ENCODE results near the gene MORN5. TPM values are rescaled to one million over a fixed set of nuclear protein-coding genes. Genes with fewer than 3 reads are reported as not detected.

The MORN5 gene
- total RNA-seq, 1 donor from 2014 or later = 2.1 TPM

- H3K4me3 Mint-ChIP-seq = no peak overlapping the region
- H3K4me1 Mint-ChIP-seq (ENCODE audit: unreplicated experiment) = peaks cover 7% of the 10 kb centered on the region
- no peak for TF ChIP-seq CTCF (conservative IDR thresholded peaks at IDR 0.05)
- no peak overlapping the region for H3K27ac Mint-ChIP-seq
- DNase-seq (ENCODE audit: extremely low spot score, unreplicated experiment) = no peak
- H3K9me3 Mint-ChIP-seq = no peaks in the 10 kb centered on the region
- H3K27me3 Mint-ChIP-seq = peaks cover 8% of the 10 kb centered on the region
- no peaks in the 10 kb centered on the region for H3K36me3 Mint-ChIP-seq
Observed at GRCh38 chr9:122201641-122202040, 41.9 kb downstream of the MORN5 start.

- Mint-ChIP-seq H3K4me1 (ENCODE audit: unreplicated experiment) (peaks cover 9% of the 10 kb centered on the region), H3K9me3 (no peaks in the 10 kb centered on the region), H3K27ac (no peak overlapping the region), H3K36me3 (no peaks in the 10 kb centered on the region), H3K4me3 (no peak overlapping the region), H3K27me3 (peaks cover 13% of the 10 kb centered on the region)
- DNase-seq (ENCODE audit: extremely low spot score, unreplicated experiment) = no peak
- TF ChIP-seq CTCF (conservative IDR thresholded peaks at IDR 0.05) = no peak
Observed at GRCh38 chr9:122202111-122202510, 42.4 kb downstream of the MORN5 start.

GRCh38 chr9:122204055-122204454 is 44.3 kb downstream of the MORN5 start:
- no peak for TF ChIP-seq CTCF (conservative IDR thresholded peaks at IDR 0.05)
- no peak for DNase-seq (ENCODE audit: extremely low spot score, unreplicated experiment)
- peaks cover 7% of the 10 kb centered on the region for H3K4me1 Mint-ChIP-seq (ENCODE audit: unreplicated experiment)
- no peak overlapping the region for H3K4me3 Mint-ChIP-seq
- no peak overlapping the region for H3K27ac Mint-ChIP-seq
- H3K27me3 Mint-ChIP-seq = peaks cover 29% of the 10 kb centered on the region
- H3K36me3 Mint-ChIP-seq = no peaks in the 10 kb centered on the region
- H3K9me3 Mint-ChIP-seq = no peaks in the 10 kb centered on the region

DNA sequence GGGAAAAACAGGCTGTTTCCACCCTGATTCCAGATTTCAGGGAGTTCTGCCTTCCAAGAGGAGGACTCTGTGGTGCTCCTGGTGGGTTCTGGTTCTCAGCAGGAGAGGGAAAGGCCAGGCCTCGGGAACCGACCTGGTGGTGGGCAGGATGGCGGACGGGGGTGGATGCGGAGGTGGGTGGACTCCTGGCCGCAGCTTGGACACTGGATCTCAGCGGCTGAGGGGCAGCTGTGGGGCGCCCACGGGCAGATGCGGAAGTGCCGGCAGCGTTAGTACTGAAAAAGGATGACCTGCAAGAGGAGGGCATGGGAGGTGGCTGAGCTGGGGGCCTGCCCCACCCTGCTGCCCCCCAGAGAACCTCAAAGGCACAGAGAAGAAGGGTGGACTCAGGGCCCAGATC is 44.8 kb downstream of the MORN5 start:
- Mint-ChIP-seq H3K4me3 (no peak overlapping the region), H3K27ac (no peak overlapping the region), H3K4me1 (ENCODE audit: unreplicated experiment) (peaks cover 7% of the 10 kb centered on the region), H3K27me3 (peaks cover 31% of the 10 kb centered on the region), H3K9me3 (no peaks in the 10 kb centered on the region), H3K36me3 (no peaks in the 10 kb centered on the region)
- no peak for TF ChIP-seq CTCF (conservative IDR thresholded peaks at IDR 0.05)
- no peak for DNase-seq (ENCODE audit: extremely low spot score, unreplicated experiment)

DNA sequence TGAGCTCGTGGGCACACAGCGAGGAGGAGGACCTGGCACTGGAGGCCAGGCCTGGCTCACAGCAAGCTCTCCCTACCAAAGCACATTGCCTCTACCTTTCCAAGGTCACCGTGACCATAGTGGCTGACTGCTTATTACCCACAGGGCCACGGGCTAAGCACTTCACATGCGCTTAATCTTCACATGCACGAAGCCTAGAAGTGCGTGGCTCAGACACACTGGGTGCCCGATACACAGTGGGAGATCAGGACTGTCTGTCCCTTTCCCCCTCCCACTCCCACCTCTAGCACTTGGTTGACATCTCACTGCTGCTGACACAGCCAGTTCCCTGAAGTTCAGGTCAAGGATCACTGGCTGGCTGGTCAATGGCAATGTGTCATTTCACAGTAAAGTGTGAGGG is 45.5 kb downstream of the MORN5 start:
- Mint-ChIP-seq H3K4me3 (no peak overlapping the region), H3K27me3 (peaks cover 34% of the 10 kb centered on the region), H3K9me3 (no peaks in the 10 kb centered on the region), H3K4me1 (ENCODE audit: unreplicated experiment) (peaks cover 7% of the 10 kb centered on the region), H3K36me3 (no peaks in the 10 kb centered on the region), H3K27ac (no peak overlapping the region)
- no peak for TF ChIP-seq CTCF (conservative IDR thresholded peaks at IDR 0.05)
- no peak for DNase-seq (ENCODE audit: extremely low spot score, unreplicated experiment)

Measured in type B pancreatic cell (in vitro differentiated cells).